Right lobe of liver (tissue), 6 donors: ENCODE measurements around the gene UNC13B. TPM values are rescaled to one million over a fixed set of nuclear protein-coding genes. Genes with fewer than 3 reads are reported as not detected.

Source experiments
- ATAC-seq, 4 donors: fragments of 200-7000 bp; cut with Tn5 transposase; one replicate each; pipeline ENCODE4 v1.9.1; 2020; ENCODE audit warnings: mild to moderate bottlenecking in 4 of 4, moderate library complexity in 4 of 4
- DNase-seq, 3 donors: peaks; one replicate each; pipeline ENCODE4 v3.0.0-alpha.2; 2020
- H3K27ac ChIP-seq, 3 donors: fragments of 200-600 bp; one replicate each; pipeline ENCODE4 v1.8.0; 2022
- H3K27me3 ChIP-seq, 2 donors: fragments of 200-600 bp; one replicate each; pipeline ENCODE4 v1.8.0; 2022
- H3K36me3 ChIP-seq, 4 donors: fragments of 200-600 bp; sonication (generic) in 1 of 4; one replicate each; pipeline versions ENCODE4 v1.5.1 to v1.8.0; 2017 to 2022; ENCODE audit warnings: control low read depth in 1 of 4
- H3K4me1 ChIP-seq, 4 donors: fragments of 200-600 bp; sonication (generic) in 1 of 4; one replicate each; pipeline versions ENCODE4 v1.5.1 to v1.8.0; 2017 to 2022; ENCODE audit warnings: control low read depth in 1 of 4
- H3K4me3 ChIP-seq, 3 donors: fragments of 200-600 bp; one replicate each; pipeline ENCODE4 v1.8.0; 2022
- H3K9me3 ChIP-seq, 4 donors: fragments of 200-600 bp; sonication (generic) in 1 of 4; one replicate each; pipeline versions ENCODE4 v1.5.1 to v1.8.0; 2017 to 2022; ENCODE audit warnings: control low read depth in 1 of 4
- CTCF ChIP-seq, 4 donors: fragments of 200-600 bp in 3 of 4; fragments of 450-650 bp in 1 of 4; IDR thresholded peaks; one replicate each; pipeline versions ENCODE4 v1.5.1 to v1.8.0; 2016 to 2022; ENCODE audit warnings: antibody characterized with exemption in 4 of 4, mild to moderate bottlenecking in 2 of 4
- POLR2A ChIP-seq: fragments of 450-650 bp; IDR thresholded peaks from one replicate; pipeline ENCODE4 v1.6.1; 2017; ENCODE audit warnings: antibody characterized with exemption, mild to moderate bottlenecking
- WGBS: methylation state at CpG from one replicate; pipeline ENCODE4 v1.1.6; 2018; ENCODE audit warnings: low coverage, low lambda C conversion rate; ENCODE audit not compliant: insufficient coverage; ENCODE audit errors: missing lambda C conversion rate; 5-methylcytosine and 5-hydroxymethylcytosine counted together
- intact Hi-C, 2 donors: fragments of 100-400 bp; cut with DNase I; formaldehyde crosslinking; loops; one replicate each; pipeline versions ENCODE4 v1.11.2 to v1.14.1; 2022
- total RNA-seq, 6 experiments: library from RNA; depleted of rRNA in 2 of 6; stranded (reverse); fragments of >200 nt in 2 of 6; fragmentation: NEBNext Ultra II Directional in 3 of 6; extraction: Animal tissue kit (Norgen Biotek cat#: 25700) in 3 of 6; gene quantifications; one replicate each; pipeline versions ENCODE4 v1.1.0 to v1.2.4, GENCODE V29; 2016 to 2023
- donor health status: DM: no; HTN: yes; CAD: no.
- donor health status: DM: no; HTN: no; CAD: no.
- donor health status: DM: no; HTN: no; CAD: no.
- donor health status: DM: no; HTN: yes; CAD: no.
- donor health status: DM: no; HTN: yes; CAD: no.

UNC13B gene
- total RNA-seq, 6 experiments from 2014 or later = 14.5 to 23.0 (median 20.7) TPM

- no peaks in the 10 kb centered on the region for H3K9me3 ChIP-seq
- H3K27me3 ChIP-seq = no peaks in the 10 kb centered on the region
- no peak for DNase-seq
- H3K4me1 ChIP-seq = peaks cover 0 to 29% (median 7%) of the 10 kb centered on the region in 4 donors
- WGBS = 71% methylated on average over 1 of the region's 1 CpG
- peak; percentile 62 to 80 (median 73) for ATAC-seq
- no peak overlapping the region for H3K4me3 ChIP-seq
- peak overlapping the region in 2 of 3 donors; percentile 43 to 49 for H3K27ac ChIP-seq
- intact Hi-C loops = no loop called here
- TF ChIP-seq CTCF (IDR thresholded peaks at IDR 0.05) (no peak), POLR2A (no peak)
- no peaks in the 10 kb centered on the region for H3K36me3 ChIP-seq
Observed at GRCh38 chr9:35229066-35229778, 67.4 kb downstream of the UNC13B start.

GRCh38 chr9:35229779-35230143 is 68.0 kb downstream of the UNC13B start:
- ATAC-seq (peak in 3 of 4 donors; percentile 46 to 72 (median 59)), DNase-seq (no peak)
- whole genome bisulfite sequencing = 30% methylated on average over 1 of the region's 1 CpG
- intact Hi-C loops = no loop called here
- Histone ChIP-seq H3K9me3 (no peaks in the 10 kb centered on the region), H3K4me1 (peaks cover 0 to 29% (median 7%) of the 10 kb centered on the region in 4 donors), H3K27ac (peak overlapping the region in 2 of 3 donors; percentile 43 to 49), H3K36me3 (no peaks in the 10 kb centered on the region), H3K4me3 (no peak overlapping the region), H3K27me3 (no peaks in the 10 kb centered on the region)
- TF ChIP-seq POLR2A (no peak), CTCF (IDR thresholded peaks at IDR 0.05) (no peak)

GRCh38 chr9:35232867-35233544 is 71.2 kb downstream of the UNC13B start:
- intact Hi-C loops = no loop called here
- WGBS = 66% methylated on average over 2 of the region's 3 CpGs
- Histone ChIP-seq H3K4me3 (no peak overlapping the region), H3K4me1 (peaks cover 0 to 25% (median 7%) of the 10 kb centered on the region in 4 donors), H3K27me3 (no peaks in the 10 kb centered on the region), H3K36me3 (no peaks in the 10 kb centered on the region), H3K9me3 (no peaks in the 10 kb centered on the region), H3K27ac (no peak overlapping the region)
- TF ChIP-seq CTCF (IDR thresholded peaks at IDR 0.05) (no peak), POLR2A (no peak)
- ATAC-seq (no peak), DNase-seq (no peak)

GRCh38 chr9:35236692-35237091 is 74.9 kb downstream of the UNC13B start:
- no peak for DNase-seq
- intact Hi-C loops = no loop called here
- no peak overlapping the region for H3K27ac ChIP-seq
- no peaks in the 10 kb centered on the region for H3K27me3 ChIP-seq
- 20% methylated on average over 1 of the region's 1 CpG for WGBS
- no peak overlapping the region for H3K4me3 ChIP-seq
- ATAC-seq = no peak
- no peaks in the 10 kb centered on the region for H3K36me3 ChIP-seq
- TF ChIP-seq POLR2A (no peak), CTCF (IDR thresholded peaks at IDR 0.05) (no peak)
- no peaks in the 10 kb centered on the region for H3K9me3 ChIP-seq
- H3K4me1 ChIP-seq = peaks cover 0 to 7% (median 0%) of the 10 kb centered on the region in 4 donors
